Panc1 (cell line): Measurements from ENCODE around the gene FOSL2. TPM values are rescaled to one million over a fixed set of nuclear protein-coding genes. Genes with fewer than 3 reads are reported as not detected.

Experiments used
- ATAC-seq: fragments of 200-7000 bp; cut with Tn5 transposase; 2 replicates; pipeline ENCODE4 v1.9.1; 2020; ENCODE audit warnings: mild to moderate bottlenecking, moderate library complexity
- BruUV-seq: library from RNA; stranded (reverse); fragments of 400-500 nt; replicated peaks from 2 replicates; lab custom pipeline; 2021; lab: Mats Ljungman, UMichigan
- CTCF ChIA-PET: fragments of 300-600 bp; sonication (Branson Sonifier 250); formaldehyde crosslinking; loops from one replicate; lab custom pipeline; 2022; ENCODE audit warnings: antibody characterized with exemption; lab: Charles Lee
- POLR2A ChIA-PET: fragments of 300-600 bp; sonication (Branson Sonifier 250); formaldehyde crosslinking; loops from one replicate; lab custom pipeline; 2022; ENCODE audit warnings: antibody characterized with exemption; lab: Charles Lee
- DNase-seq: peaks from one replicate; pipeline ENCODE4 v3.0.0-alpha.2; 2010; ENCODE audit warnings: low read depth, low spot score
- H3K27ac ChIP-seq: 2 replicates; pipeline ENCODE4 v1.5.1; 2011; ENCODE audit warnings: mild to moderate bottlenecking, low read length, inconsistent platforms
- H3K27me3 ChIP-seq: fragments of 200-500 bp; sonication (Bioruptor generic); 2 replicates; pipeline ENCODE4 v1.6.0; 2014; ENCODE audit warnings: low read length, inconsistent platforms; ENCODE audit not compliant: control insufficient read depth, insufficient read depth
- H3K36me3 ChIP-seq: fragments of 200-500 bp; sonication (Bioruptor generic); 2 replicates; pipeline ENCODE4 v1.5.1; 2014; ENCODE audit warnings: inconsistent platforms, mild to moderate bottlenecking, low read length, moderate library complexity; ENCODE audit not compliant: control insufficient read depth, insufficient read depth
- H3K4me1 ChIP-seq: 2 replicates; pipeline ENCODE4 v1.5.1; 2011; ENCODE audit warnings: inconsistent platforms, mild to moderate bottlenecking, low read length, moderate library complexity; ENCODE audit not compliant: control insufficient read depth, insufficient read depth
- H3K4me3 ChIP-seq, 2 experiments: 2 replicates each; pipeline ENCODE4 v1.5.1; 2011 to 2012; ENCODE audit warnings: low read depth in 2 of 2, low read length in 2 of 2, mild to moderate bottlenecking in 2 of 2, inconsistent platforms in 1 of 2, moderate library complexity in 1 of 2
- H3K9me3 ChIP-seq: fragments of 200-500 bp; sonication (Bioruptor generic); 2 replicates; pipeline ENCODE4 v1.5.1; 2014; ENCODE audit warnings: low read depth, mild to moderate bottlenecking, inconsistent platforms, low read length, moderate library complexity; ENCODE audit not compliant: control insufficient read depth, insufficient read depth
- CTCF ChIP-seq: fragments of 450-650 bp; IDR thresholded peaks from 2 replicates; pipeline ENCODE4 v1.5.1; 2017; ENCODE audit warnings: mild to moderate bottlenecking
- POLR2AphosphoS5 ChIP-seq: IDR thresholded peaks from 2 replicates; pipeline ENCODE4 v1.6.1; 2012; ENCODE audit warnings: mild to moderate bottlenecking, low read depth, low read length, moderate library complexity
- REST ChIP-seq, 2 experiments: IDR thresholded peaks; 2 replicates each; pipeline ENCODE4 v1.6.1; 2011 to 2012; ENCODE audit warnings: low read depth in 2 of 2, control low read depth in 1 of 2, low read length in 1 of 2, mild to moderate bottlenecking in 1 of 2, moderate library complexity in 1 of 2; ENCODE audit not compliant: insufficient read depth in 1 of 2
- SIN3A ChIP-seq: IDR thresholded peaks from 2 replicates; pipeline ENCODE4 v1.6.1; 2012; ENCODE audit warnings: low read depth, mild to moderate bottlenecking, low read length, moderate library complexity, borderline replicate concordance; ENCODE audit not compliant: insufficient read depth
- TCF7L2 ChIP-seq: IDR thresholded peaks from 2 replicates; pipeline ENCODE4 v1.6.1; 2011; ENCODE audit warnings: mild to moderate bottlenecking, low read depth, low read length, inconsistent platforms
- in situ Hi-C: cut with HindIII; loops from 2 replicates; pipeline ENCODE4 v1.10.0; 2016; ENCODE audit warnings: low sequenced_read_pairs, low pct_unique_long_range_greater_than_20kb
- intact Hi-C: fragments of 100-400 bp; cut with micrococcal nuclease; formaldehyde crosslinking; loops from one replicate; pipeline ENCODE4 v1.10.0; 2022; ENCODE audit not compliant: unreplicated experiment
- total RNA-seq: library from RNA; stranded (reverse); gene quantifications from one replicate; pipeline ENCODE4 v1.2.1, GENCODE V29; 2021; ENCODE audit not compliant: unreplicated experiment

Gene FOSL2
- total RNA-seq, 1 experiment from 2014 or later: 29.0 TPM

- H3K9me3 ChIP-seq: no peaks in the 10 kb centered on the region
- no peak overlapping the region for H3K27ac ChIP-seq
- BruUV-seq: no TSS peak
- H3K27me3 ChIP-seq: no peaks in the 10 kb centered on the region
- H3K4me1 ChIP-seq: no peaks in the 10 kb centered on the region
- ATAC-seq: no peak
- DNase-seq: no peak
- in situ Hi-C loops (no loop called here), intact Hi-C loops (no loop called here)
- H3K4me3 ChIP-seq: no peak overlapping the region
- no peaks in the 10 kb centered on the region for H3K36me3 ChIP-seq
- TF ChIP-seq REST (IDR thresholded peaks at IDR 0.05; ENCODE audit: insufficient read depth in 1 of 2, low read depth in 2 of 2, low read length in 1 of 2): no peak
- no peak for TF ChIP-seq POLR2AphosphoS5
- TF ChIP-seq TCF7L2: no peak
- no peak for TF ChIP-seq SIN3A
- no peak for TF ChIP-seq CTCF
- CTCF ChIA-PET: no interaction called here
- POLR2A ChIA-PET: no interaction called here
Observed at GRCh38 chr2:28454016-28454930, 61.6 kb downstream of the FOSL2 start.

- Histone ChIP-seq H3K27ac (no peak overlapping the region), H3K9me3 (peaks cover 3% of the 10 kb centered on the region; the same call in 1 of the 2 replicates), H3K27me3 (0 out of 2 replicates have a peak, but pooled peaks cover 1% of the 10 kb centered on the region), H3K4me3 (no peak overlapping the region), H3K4me1 (no peaks in the 10 kb centered on the region), H3K36me3 (no peaks in the 10 kb centered on the region)
- ChIA-PET POLR2A (no interaction called here), CTCF (no interaction called here)
- ATAC-seq (no peak), DNase-seq (no peak)
- TF ChIP-seq REST (IDR thresholded peaks at IDR 0.05; ENCODE audit: insufficient read depth in 1 of 2, low read depth in 2 of 2, low read length in 1 of 2): no peak
- no peak for TF ChIP-seq TCF7L2
- no TSS peak for BruUV-seq
- in situ Hi-C loops: no loop called here
- intact Hi-C loops: no loop called here
Observed at GRCh38 chr2:28457237-28457636, 64.6 kb downstream of the FOSL2 start.
